NCI-H1092 (cell line): ENCODE data around the gene BACE2.
A peak's percentile ranks its signal among the peaks of the same experiment; 100 is the strongest.
"Not testable (repeated sequence)": the region's sequence is repeated elsewhere in the genome, so short reads cannot be mapped to it uniquely, and the experiment has no call there.

Experiments
- DNase-seq: peaks from one replicate; lab custom pipeline; 2025; lab: John Stamatoyannopoulos, UW

Gene BACE2

DNA sequence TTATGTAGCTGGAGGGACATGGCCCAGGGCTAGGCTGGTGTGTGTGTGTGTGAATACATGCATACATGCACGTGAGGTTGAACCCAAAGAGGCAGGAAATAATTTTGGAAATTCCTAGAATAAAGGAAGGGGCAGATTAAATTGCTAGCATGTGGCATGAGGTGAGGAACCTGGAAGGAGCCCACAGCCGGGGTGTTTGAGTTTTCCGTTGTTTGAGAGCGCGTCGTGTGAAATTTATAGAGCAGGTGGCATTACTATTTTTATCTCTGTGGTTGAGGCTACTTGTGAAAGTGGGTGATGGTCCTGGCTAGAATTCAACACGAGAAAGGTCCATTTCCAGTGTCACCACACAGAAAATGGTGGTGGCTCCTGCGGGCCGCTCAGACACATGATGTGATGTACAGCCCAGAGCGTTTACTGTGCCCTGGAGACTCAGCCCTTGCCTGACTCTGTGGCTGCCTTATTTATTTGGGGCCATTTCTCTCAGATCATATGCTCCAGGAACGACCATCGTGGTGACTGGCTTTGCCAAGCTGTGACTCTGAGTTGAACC is 48.0 kb downstream of the BACE2 start:
- DNase-seq = no peak

DNA sequence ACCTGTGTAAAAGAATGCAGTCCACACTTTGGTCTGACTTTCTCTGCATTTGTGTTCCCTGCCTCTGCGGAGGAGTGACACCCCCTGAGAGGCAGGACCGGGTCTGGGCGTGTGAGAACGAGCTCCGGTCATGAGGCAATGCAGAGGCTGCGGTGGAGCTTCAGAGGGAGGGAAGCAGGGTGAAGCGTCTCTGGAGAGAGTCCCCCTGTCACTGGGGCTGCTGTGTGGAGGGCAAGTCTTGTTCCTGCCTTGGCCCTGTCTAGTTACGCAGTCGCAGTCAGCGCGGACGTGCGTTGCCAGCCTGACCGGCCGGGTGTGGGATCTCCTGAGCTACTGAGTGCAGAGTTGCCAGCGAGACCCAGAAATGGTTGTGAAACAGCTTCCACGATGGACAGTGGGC is 48.5 kb downstream of the BACE2 start:
- no peak for DNase-seq

DNA sequence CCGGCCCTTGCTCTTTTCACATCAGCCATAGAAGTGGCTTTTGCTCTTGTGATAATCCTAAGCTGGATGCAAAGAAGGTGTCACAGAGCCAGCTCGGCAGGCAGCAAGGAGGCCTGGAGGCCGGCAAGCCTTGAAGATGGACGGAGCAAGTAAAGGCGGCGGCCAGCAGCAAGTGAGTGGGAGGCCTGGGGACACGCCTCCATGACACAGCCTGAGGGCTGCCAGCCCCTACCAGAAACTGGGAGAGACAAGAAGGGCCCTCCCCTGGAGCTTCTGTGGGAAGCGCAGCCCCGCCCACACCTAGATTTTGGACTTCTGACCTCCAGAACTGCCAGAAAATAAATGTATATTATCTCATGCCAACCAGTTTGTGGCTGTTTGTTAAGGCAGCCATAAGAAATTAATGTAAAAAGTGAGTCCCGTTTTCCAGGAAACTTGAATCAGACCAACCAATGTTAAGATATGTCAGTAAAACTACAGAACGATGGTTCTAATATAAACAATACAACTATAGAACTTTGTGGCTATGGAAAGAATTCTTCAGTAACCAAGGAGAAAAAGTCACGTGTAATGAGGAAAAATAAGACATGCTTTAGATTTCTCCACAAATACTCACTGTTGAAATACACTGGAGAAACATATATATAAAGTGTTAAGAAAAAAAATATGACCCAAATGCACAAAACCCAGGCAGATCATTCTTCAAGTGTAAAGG is 49.9 kb downstream of the BACE2 start:
- DNase-seq = no peak

DNA sequence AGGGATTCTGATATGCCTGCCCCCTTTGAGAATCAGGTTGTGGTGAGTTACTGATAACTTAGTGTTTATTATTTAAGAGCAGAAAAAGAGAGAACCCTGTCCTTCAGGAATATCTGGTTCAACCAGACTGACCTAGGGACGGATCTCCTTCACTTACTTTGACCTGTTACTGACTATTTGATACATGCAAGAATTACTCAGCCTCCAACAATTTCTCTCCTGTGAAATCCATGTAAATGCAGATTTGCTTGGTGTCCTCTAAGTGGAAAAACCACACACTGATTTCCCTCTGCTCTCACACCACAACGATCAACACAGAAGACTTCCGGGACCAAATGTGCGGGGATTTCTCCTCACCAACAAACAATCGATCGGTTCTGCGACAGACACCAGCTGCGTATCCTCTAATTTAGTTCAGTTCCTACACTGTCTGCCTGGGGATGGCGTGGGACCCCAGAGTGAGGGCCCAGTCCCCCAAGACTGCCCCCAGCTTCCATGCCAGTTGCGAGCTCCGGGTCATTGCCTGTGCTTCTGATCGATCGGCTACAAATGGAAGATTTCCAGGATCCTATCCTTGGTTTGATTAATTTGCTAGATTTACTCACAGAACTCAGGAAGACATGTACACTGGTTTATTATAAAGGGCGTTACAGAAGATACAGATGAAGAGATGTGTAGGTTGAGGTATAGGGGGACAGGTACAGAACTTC is 51.7 kb downstream of the BACE2 start:
- DNase-seq = no peak

DNA sequence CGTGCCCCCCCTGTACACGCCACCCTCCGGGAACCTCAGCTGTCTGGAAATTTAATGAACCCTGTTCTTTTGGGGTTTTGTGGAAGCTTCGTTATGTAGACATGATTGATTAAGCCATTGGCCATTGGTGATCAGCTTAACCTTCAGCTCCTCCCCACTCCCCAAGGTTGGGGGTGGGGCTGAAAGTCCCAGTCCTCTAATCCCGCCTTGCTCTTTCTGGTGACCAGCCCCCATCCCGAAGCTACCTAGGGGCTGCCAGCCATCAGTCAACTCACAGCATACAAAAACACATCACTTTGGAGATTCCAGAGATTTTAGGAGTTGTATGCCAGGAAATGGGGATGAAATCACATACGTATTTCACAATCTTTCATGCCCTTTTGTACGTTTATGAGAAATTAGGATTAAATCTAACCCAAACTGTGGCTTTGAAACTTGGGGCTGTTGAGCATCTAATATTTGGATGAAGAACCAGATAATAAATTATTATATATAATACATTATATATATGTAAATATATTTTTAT is 52.3 kb downstream of the BACE2 start:
- DNase-seq = no peak

DNA sequence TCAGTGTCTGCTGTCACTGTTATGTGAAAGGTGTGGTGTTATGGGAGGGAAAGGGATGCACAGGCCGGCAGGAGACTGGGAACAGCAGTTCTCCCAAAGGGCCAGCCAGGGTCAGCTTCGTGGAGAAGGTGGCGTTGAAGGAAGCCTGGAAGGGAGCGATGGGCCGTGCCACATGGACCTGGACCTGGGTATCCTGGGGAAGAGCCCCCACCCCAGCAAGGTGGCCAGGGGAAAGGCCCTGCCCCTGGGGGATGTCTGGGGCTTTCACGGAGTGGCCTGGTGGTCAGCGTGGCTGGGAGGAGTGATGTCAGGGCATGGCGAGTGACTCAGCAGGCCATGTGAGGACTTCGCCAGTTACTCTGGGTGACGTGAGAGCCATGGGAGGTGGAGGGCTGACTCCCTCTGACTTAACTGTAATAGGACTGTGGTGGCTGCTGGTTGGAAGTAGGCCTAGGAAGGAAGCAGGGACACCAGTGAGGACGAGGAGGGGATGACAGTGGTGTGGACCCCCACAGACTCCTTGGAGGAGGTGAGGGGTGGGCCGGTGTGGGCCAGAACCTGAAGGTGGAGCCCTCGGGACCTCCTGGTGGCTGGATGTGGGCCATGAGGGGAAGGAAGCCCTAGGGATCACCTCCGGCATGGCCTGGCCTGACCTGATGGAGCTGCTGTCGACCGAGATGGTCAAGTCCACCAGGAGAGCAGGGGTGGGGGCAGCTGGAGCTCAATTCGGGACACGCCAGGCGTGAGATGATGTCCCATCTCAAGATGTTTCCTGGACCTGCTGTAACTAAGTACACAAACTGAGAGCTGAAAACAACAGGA is 54.5 kb downstream of the BACE2 start:
- DNase-seq = no peak

DNA sequence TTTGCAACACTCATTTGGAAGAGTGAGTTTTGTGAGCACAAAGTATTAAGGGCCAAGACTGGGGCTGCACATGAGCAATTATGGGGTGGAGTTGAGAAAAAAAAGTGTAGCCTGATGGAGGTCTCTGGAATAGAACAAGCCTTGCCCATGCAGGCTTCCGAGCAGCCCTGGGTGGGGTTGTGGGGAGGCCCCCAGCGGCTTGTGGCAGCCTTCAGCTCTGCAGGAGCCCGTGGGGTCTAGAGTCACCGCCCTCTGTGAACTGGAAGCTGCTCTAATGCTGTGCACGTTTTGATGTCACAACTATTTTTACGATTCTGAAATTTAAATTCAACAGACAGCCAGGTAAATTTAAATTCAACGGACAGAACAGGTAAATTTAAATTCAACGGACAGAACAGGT is 58.9 kb downstream of the BACE2 start:
- DNase-seq = no peak

DNA sequence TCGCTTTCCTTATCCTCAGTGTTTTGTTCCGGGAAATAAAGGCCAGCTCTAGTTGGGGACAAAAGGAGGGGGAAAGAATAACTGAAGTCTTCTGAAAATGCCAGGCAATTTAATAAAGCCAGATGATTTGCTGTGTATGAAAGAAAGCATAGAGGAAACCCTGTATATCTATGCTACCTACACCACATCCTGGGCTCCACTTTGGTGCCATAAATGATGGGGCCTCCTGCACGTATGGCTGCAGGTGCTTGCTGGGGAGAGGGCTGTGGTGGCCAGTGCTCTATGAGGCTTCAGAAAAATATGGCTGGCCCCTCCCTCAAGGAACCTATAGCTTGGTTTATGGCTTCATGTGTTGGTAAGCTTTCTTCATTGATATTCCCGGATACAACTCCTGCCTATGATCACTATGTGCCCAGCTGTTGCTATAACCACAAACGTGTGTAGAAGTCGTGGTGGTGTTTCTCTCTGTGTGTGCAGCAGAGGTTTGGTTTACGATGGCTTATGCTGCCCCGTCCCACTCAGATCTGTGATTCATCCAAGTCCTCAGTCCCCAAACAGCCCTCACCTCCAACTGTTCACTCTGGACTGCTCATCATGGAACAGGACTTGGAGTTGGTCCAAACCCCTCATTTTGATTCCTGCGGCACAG is 59.5 kb downstream of the BACE2 start:
- DNase-seq = no peak

DNA sequence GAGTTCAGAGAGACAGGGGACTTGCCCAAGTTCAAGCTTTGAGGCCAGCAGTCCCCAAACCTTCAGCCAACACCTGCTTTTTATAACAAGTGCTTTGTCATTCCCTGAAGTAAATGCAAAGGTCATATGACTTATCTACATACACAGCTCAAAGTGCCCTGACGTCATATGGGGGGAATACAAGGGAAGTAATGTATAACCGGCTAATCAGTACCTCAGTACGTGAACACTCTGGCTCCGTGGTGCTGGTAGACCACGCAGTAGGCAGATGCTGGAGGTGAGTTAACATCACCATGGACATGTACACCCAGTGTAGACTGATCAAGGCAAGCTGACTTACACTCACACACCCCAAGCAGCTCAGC is 60.0 kb downstream of the BACE2 start:
- DNase-seq = no peak

DNA sequence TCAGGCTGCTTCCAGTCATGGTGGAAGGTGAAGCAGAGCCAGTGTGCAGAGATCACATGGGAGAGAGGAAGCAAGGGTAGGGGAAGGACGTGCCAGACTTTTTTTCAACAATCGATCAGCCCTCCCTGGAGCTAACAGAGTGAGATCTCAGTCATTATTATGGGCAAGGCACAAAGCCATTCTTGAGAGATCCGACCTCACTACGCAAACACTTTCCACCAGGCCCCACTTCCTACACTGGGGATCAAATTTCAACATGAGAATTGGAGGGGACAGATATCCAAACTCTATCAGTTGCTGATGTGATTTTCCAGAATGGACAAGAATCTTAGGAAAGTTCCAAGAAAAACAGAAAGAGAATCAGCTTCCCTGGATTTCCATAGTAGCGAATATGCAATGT is 60.5 kb downstream of the BACE2 start:
- DNase-seq = no peak

DNA sequence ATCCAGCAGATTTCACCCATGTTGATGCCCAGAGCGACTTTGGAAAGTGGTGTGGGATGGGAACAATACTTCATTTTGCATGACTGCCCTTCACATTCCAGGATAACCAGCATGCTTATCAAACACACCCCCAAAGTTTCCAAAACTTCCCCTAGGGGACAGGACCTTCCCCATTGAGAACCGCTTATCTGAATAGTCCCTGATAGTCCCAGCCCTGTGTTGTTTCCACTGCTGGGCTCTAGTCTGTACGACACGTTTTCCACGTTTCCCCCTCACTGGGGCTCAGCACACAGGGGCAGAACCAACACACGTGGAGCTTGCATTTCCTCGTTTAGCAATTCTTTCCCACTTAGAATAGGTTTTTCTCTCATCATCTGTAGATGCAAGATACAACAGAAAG is 61.0 kb downstream of the BACE2 start:
- no peak for DNase-seq

DNA sequence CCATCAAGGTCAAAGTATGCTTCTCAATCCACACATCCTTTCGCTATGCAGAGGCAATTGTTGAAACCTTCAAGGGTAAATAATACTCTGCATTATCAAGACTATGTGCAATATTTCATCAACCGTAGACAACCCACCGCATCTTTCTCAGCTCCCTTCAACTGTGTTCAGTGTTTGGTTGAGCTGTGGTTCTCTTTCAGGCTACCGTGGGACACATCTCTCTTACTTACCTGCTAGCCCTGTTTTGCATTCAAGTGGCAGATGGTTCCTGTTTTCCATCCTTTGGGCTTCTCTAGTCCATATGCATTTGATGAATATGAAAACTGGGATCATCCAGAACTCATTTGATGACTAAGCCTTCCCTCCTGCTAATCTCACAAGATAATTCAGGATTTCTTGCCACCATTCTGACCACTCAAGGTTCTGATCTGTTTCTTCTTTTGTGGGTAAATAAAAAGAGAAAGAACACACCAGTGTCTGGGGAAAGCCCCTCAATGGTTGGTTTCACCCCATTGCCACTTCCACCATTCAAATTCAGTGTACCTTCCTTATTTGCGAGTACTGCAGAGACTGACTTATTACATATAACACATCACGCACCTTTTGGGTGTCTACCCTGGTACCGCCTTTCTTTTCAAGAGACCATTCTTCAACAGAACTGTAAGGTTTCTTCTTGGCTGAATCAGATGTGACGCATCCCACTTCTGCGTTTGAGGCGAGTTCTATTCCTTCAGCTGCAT is 61.7 kb downstream of the BACE2 start:
- DNase-seq = no peak

DNA sequence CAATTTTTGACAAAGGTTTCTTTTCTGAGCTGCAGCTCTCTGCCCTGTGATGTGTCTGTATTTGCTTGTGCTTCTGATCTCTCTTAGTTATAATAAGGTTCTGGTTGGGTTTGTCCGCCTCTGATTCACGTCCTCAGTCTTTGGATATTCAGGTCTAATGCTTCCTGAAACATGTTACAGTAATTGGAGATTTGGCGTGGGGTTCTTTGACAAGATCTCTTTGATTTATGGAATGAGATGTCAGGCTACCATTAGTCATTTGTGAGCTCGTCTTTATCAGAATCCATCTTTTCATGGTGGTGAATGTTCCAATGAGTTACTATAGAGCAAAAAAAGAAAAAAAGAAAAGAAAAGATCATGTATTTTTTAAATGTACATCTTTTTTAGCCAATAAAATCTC is 62.5 kb downstream of the BACE2 start:
- DNase-seq = no peak

DNA sequence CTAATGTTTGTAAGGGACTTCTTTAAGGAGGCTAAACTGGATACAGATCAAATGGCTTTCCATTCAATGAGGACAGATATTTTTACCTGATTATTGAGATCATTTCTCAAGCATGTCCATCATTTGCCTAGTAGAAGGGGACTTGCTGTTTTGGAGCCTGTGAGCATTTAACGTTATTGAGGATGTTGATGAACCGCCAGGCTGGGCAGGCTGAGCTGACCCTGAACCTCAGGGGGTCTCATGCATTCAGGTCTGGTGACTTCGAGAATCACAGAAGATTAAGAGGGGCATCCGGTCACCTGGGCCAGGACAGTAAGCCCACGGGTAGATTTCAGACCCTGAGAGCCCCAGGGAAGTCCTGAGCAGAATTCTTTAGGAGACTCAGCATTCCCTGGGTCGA is 63.1 kb downstream of the BACE2 start:
- no peak for DNase-seq

DNA sequence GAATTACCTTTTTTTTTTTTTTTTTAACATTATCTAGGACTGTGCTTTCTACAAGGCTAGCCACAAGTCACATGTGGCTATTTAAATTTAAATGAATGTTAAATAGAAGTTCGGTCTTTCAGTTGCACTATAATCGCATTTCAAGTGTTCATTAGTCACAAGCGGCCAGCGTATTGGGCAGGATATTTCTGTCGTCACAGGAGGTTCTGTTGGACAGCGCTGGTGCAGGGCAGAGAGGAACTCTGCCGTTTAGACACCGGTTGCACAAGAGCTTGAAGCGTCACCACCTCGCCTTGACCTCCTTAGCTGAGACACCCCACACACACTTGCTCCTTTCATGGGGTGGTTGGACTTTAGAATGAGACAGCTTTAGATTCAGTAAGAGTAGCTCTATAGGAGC is 64.1 kb downstream of the BACE2 start:
- DNase-seq = no peak

DNA sequence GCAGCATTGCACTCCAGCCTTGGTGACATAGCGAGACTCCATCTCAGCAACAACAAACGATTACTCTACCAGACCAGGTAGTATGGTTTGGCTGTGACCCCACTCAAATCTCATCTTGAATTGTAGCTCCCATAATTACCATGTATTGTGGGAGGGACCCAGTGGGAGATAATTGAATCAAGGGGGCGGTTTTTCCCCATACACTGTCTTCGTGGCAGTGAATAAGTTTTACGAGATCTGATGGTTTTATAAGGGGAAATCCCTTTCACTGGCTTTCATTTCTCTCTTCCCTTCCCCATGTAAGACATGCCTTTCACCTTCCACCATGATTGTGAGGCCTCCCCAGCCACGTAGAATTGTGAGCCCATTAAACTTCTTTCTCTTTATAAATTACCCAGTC is 66.0 kb downstream of the BACE2 start:
- no peak for DNase-seq

DNA sequence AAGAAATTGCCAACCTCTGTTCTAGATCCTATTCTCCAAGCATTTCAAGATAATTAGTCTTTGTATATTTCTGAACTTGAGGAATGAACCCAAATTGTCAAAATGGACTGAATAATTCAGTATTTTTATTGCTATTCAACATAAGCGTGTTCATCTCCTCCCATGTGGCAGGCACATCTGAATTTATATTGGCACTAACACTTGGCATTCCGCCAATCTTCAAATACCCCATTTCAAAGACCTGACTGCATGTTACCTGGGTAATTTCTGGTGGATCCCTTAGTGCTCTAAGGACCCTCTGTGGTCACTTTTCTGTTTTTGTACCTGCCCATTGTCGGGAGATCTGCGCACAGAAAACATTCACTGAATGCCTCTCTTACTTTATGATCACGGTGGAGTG is 66.6 kb downstream of the BACE2 start:
- no peak for DNase-seq

DNA sequence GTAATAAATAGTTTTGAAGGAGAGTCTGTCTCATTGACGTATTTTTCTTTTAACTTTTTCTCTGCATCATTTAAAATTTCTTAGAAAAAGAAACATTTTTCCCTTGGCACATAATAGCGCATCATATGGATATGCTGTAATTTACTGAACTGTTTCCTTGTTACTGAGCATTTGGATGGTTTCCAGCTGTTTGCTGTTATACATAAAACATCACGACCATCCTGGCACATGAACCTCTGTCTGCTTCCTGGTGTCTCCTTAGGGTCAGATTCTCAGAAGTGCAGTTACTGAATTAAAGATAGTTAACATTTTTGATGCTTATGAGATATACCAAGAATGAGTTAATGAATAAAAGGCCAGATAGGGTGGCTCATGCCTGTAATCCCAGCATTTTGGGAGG is 67.2 kb downstream of the BACE2 start:
- peak; percentile 65 for DNase-seq

DNA sequence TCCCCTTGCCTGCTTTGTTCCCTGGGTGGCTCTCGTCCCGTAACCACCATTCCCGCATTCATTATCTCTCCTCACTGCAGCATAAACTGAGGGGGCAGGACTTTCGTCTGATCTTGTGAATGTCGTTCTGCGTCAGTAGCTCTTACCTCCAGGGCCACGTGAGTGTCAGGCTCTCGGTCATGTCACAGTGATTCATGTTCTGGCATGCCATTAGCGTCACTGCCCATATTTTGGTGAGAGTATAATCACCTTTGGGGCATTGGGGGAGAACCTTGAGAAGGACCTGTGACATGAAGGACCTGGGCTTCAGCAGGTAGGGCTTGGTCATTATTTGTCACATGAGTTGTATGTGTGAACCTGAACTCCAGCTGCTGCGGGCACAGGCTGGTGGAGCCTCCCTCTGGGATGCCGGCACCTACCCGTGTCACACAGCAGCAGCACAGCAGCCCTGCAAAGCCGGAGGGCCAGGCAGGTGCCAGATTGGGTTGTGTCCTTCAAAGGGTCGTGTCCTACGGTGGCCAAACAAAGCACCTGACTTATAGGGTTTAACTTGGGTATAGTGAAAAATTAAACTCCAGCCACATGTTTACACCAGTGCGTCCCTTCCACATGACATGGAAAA is 68.5 kb downstream of the BACE2 start:
- DNase-seq = no peak

DNA sequence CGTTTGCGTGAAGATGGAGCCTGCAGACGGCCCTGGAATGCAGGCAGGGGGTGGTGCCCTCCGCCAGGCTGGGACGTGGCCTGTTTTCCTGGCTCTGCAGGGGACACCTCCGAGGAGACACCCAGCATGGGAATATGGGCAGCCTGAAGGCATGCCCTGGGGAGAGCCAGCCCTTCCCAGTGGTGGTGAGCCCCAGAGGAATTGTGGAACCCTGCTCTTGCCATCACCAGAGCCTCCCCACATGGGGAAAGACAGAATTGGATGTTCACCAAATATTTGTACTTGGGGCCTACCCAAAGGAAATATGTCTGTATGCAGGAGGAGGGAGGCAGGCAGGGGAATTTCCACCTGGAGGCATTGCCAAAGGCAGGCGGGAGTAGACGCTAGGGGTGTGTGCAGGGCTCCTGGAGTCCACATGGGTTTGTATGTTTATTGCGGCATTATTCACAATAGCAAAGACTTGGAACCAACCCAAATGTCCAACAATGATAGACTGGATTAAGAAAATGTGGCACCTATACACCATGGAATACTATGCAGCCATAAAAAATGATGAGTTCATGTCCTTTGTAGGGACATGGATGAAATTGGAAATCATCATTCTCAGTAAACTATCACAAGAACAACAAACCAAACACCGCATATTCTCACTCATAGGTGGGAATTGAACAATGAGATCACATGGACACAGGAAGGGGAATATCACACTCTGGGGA is 70.3 kb downstream of the BACE2 start:
- DNase-seq = not testable (repeated sequence)
